HG03196 (cell line): ENCODE data around the gene SH3BP2.

Source experiments
- ATAC-seq: cut with Tn5 transposase; IDR thresholded peaks from one replicate; pipeline ENCODE4 v1.9.1; 2021; ENCODE audit not compliant: unreplicated experiment

Gene SH3BP2

GRCh38 chr4:2849267-2850152, 56.6 kb downstream of the SH3BP2 start:
- no peak for ATAC-seq

- no peak for ATAC-seq
Observed at GRCh38 chr4:2850966-2851798, 58.3 kb downstream of the SH3BP2 start.

- peak; percentile 47 for ATAC-seq
Observed at GRCh38 chr4:2852481-2852921, 59.6 kb downstream of the SH3BP2 start.

GRCh38 chr4:2855584-2855983, 62.7 kb downstream of the SH3BP2 start:
- ATAC-seq, result no peak

- no peak for ATAC-seq
Observed at GRCh38 chr4:2856266-2856665, 63.4 kb downstream of the SH3BP2 start.

- ATAC-seq, result no peak
Observed at GRCh38 chr4:2857349-2857927, 64.6 kb downstream of the SH3BP2 start.

GRCh38 chr4:2858451-2859217, 65.7 kb downstream of the SH3BP2 start:
- ATAC-seq, result no peak

GRCh38 chr4:2859514-2859913, 66.6 kb downstream of the SH3BP2 start:
- no peak for ATAC-seq

GRCh38 chr4:2860391-2861348, 67.8 kb downstream of the SH3BP2 start:
- ATAC-seq, result no peak

GRCh38 chr4:2861631-2862436, 68.9 kb downstream of the SH3BP2 start:
- no peak for ATAC-seq

GRCh38 chr4:2862528-2862927, 69.6 kb downstream of the SH3BP2 start:
- no peak for ATAC-seq

GRCh38 chr4:2863649-2864048, 70.8 kb downstream of the SH3BP2 start:
- ATAC-seq, result no peak

- no peak for ATAC-seq
Observed at GRCh38 chr4:2865196-2865780, 72.4 kb downstream of the SH3BP2 start.

GRCh38 chr4:2866160-2866861, 73.4 kb downstream of the SH3BP2 start:
- ATAC-seq, result no peak

- ATAC-seq, result no peak
Observed at GRCh38 chr4:2866891-2867290, 74.0 kb downstream of the SH3BP2 start.

- ATAC-seq, result no peak
Observed at GRCh38 chr4:2867758-2868491, 75.0 kb downstream of the SH3BP2 start.

GRCh38 chr4:2868877-2869487, 76.1 kb downstream of the SH3BP2 start:
- ATAC-seq, result no peak
